HG02938 (cell line): ENCODE data around the gene NCAPH2.

Experiments
- ATAC-seq: cut with Tn5 transposase; IDR thresholded peaks from one replicate; pipeline ENCODE4 v1.9.1; 2021; ENCODE audit warnings: mild to moderate bottlenecking, moderate library complexity; ENCODE audit not compliant: unreplicated experiment

NCAPH2 gene

DNA sequence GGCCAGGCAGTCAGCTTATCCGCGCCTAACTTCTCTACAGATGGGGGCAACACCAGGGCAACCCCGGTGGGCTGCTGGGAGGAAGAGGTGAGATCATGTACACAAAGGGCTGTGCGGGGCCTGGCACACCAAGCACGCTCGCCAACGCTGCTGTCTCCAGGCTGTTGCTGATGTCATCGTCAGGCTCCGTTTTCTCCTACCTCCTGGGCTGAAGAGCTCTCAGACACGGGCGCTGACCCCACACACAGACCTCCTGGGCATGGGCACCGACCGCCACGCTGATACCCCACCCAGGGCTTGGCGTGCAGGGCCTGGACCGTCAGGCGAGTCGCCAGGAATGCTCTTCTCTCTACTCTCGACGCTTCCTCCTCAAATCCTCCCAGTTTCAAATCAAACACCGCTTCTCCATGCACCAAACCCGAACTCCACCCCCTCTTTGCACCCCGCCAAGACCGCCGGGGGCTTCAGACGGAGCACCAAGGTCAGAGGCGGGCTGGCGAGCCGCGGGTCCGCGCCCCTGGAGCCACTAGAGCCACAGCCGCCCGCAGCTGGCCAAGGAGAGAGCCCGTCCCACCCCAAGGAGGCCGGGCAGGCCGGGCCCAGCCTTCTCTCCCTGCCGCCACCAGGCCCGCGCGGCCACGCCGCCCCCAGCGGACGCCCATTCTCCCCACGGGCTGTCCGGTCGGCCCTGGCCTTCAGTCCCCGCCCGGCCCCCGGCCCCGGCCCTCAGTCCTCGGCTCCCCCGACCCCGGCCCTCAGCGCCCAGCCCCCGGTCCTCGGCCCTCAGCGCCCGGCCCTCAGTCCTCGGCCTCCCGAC, 34.0 kb upstream of the NCAPH2 start:
- ATAC-seq: no peak

GRCh38 chr22:50474710-50475651, 33.0 kb upstream of the NCAPH2 start, which contains the start of gene SBF1:
Gene SBF1 (minus strand): TSS chr22:50475035. CDS start chr22:50474840, 195 bp downstream.
- ATAC-seq: peak; percentile 54

- ATAC-seq: no peak
These were observed 32.4 kb upstream of the NCAPH2 start for GRCh38 chr22:50475652-50476002.

- no peak for ATAC-seq
These were observed 31.2 kb upstream of the NCAPH2 start for GRCh38 chr22:50476868-50477267.

- no peak for ATAC-seq
These were observed 30.1 kb upstream of the NCAPH2 start for GRCh38 chr22:50477923-50478322.

DNA sequence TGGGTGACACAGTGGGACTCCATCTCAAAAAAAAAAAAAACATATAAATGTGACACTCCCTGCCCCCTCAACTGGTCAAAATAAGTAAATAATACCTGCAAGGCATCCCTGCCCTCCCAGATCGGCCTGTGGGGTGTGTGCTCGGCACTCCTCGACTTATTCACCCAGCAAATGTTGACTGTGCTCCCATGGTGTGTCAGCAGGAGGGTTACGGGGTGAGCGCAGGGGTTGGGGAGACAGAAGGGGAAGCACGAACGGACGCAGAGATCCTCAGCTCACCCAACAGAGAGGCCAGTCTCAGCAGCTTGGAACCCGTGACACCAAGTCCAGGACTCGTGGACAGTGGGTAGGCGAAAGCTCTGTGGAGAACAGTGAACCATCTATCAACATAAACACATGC, 28.3 kb upstream of the NCAPH2 start:
- ATAC-seq: no peak

DNA sequence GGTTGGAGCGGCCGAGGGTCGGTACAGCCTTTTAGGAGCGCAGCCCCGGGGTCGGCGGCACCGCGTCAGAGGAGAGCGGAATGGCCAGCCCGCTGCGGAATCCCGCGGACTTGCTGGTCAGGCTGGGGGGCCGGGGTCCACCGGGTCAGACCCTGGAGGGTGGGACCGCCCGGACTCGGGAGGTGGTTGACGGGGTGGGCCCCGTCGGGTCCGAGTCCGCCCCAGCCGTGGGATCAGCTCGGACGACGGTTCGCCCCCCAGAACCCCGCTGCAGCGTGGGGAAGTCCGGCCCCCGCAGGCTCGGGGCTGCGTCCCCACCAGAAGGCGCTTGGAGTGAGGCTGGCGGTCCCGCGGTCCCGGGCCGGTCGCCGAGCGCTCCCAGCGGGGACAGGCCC, 27.0 kb upstream of the NCAPH2 start:
- ATAC-seq: no peak

- ATAC-seq: no peak
These were observed 26.5 kb upstream of the NCAPH2 start, which contains the start of gene ADM2 for GRCh38 chr22:50481440-50482106. Gene ADM2 (plus strand): TSS chr22:50481543. CDS start chr22:50481848, 305 bp downstream.

DNA sequence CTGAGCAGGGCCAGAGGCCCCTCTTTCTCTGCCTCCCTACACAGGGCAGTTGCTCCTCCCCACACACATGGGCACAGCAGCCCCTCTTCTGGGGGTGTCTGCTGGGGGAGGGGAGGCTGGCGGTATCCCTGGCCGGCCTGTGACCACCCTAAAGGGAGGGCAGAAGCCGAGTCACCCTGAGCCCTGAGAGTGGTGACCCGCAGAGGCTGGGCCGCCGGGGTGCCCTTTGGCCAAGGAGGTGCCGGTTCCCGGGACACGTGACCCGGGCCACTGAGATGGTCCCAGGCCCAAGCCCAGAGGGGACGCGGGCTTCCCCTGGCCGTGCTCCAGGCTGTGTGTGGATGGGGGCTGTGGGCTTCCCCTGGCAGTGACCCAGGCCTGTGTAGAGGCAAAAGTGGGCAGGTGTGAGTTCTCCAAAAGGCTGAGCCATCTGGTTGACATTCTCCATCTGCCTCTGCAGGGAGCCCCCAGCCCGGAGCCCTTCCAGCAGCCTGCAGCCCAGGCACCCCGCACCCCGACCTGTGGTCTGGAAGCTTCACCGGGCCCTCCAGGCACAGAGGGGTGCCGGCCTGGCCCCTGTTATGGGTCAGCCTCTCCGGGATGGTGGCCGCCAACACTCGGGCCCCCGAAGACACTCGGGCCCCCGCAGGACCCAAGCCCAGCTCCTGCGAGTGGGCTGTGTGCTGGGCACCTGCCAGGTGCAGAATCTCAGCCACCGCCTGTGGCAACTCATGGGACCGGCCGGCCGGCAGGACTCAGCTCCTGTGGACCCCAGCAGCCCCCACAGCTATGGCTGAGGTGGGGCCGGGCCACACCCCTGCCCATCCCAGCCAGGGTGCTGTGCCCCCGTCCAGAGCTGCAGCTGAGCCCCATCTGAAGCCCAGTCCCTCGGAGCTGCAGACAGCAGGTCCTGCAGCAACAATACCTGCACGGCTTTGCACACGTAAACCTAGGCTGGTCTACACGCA, 25.6 kb upstream of the NCAPH2 start:
- no peak for ATAC-seq

DNA sequence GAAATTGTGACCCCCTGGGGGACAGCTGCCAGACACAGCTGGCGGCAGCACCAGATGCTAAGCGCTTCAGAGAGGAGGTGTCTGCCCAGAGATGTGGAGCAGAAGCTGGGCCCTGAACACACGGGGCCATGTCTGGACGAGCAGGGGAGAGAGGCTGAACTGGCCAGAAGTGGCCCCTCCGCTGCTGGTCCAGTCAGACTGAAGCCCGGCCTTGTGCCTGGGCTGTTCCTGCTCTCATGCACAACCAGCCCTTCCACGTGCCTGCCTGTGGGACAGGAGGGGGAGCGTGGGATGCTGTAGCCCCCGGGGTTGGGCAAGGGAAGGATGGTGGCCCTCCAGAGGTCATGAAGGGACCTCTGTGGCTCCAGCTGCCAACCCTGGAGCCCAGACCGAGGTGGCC, 24.9 kb upstream of the NCAPH2 start:
- no peak for ATAC-seq

GRCh38 chr22:50483556-50483955, 24.5 kb upstream of the NCAPH2 start:
- no peak for ATAC-seq

GRCh38 chr22:50483977-50484853, 23.8 kb upstream of the NCAPH2 start:
- no peak for ATAC-seq

GRCh38 chr22:50485221-50486131, 22.5 kb upstream of the NCAPH2 start:
- no peak for ATAC-seq

- no peak for ATAC-seq
These were observed 21.3 kb upstream of the NCAPH2 start, which contains the start of gene MIOX for GRCh38 chr22:50486561-50487289. Gene MIOX (plus strand): TSS chr22:50486859. CDS start chr22:50486898, 39 bp downstream.

GRCh38 chr22:50487290-50488005, 20.6 kb upstream of the NCAPH2 start:
- ATAC-seq: no peak

DNA sequence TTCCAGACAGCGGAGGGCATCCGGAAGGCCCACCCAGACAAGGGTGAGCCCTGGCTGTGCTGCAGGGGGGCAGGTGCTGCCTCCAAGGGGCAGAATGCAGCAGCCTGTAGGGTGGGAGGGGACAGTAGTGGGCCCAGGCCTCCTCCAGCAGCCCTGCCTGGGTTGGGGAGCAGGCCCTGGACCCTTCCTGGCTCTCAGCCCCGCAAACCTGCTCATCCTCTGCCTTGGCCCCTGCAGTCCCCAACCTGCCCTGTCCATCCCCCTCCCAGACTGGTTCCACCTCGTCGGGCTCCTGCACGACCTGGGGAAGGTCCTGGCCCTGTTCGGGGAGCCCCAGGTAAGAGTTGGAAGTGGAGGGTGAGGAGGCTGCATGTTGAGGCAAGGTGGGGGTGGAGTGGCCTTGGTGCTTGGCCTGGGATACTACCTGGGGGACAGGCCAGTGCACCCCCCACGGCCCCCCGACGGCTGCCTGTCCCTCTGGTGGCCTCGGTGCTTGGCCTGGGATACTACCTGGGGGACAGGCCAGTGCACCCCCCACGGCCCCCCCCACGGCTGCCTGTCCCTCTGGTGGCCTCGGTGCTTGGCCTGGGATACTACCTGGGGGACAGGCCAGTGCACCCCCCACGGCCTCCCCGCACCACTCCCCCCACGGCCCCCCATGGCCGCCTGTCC, 19.9 kb upstream of the NCAPH2 start:
- no peak for ATAC-seq
